SK-N-SH (cell line): Measurements from ENCODE around the gene GALNT14.

Experiments used
- EZH2phosphoT487 ChIP-seq: fragments of 200-600 bp; sonication (generic); IDR thresholded peaks from 2 replicates; pipeline ENCODE4 v1.6.1; 2017; ENCODE audit warnings: low read depth, mixed run types, mild to moderate bottlenecking, antibody characterized with exemption, moderate library complexity, borderline replicate concordance
- FOSL2 ChIP-seq: IDR thresholded peaks from 2 replicates; pipeline ENCODE4 v1.4.0; 2012; ENCODE audit warnings: low read depth, mild to moderate bottlenecking, moderate library complexity, borderline replicate concordance
- GABPA ChIP-seq: IDR thresholded peaks from 2 replicates; pipeline ENCODE4 v1.4.0; 2012; ENCODE audit warnings: low read depth, mild to moderate bottlenecking
- GATA2 ChIP-seq: sonication (generic); formaldehyde crosslinking; IDR thresholded peaks from 2 replicates; pipeline ENCODE4 v1.5.0; 2020; ENCODE audit warnings: mild to moderate bottlenecking, missing genetic modification reagents
- POLR2AphosphoS5 ChIP-seq: IDR thresholded peaks from 2 replicates; pipeline ENCODE4 v1.6.1; 2012; ENCODE audit warnings: low read depth, low read length
- RCOR1 ChIP-seq: fragments of 150-350 bp; IDR thresholded peaks from 2 replicates; pipeline ENCODE4 v1.6.1; 2017; ENCODE audit warnings: antibody characterized with exemption, low read length
- TEAD4 ChIP-seq: IDR thresholded peaks from 2 replicates; pipeline ENCODE4 v1.4.0; 2012; ENCODE audit warnings: mild to moderate bottlenecking, borderline replicate concordance; ENCODE audit not compliant: insufficient read depth
- TF ChIP-seq, protein P1 (sequence below): IDR thresholded peaks from 2 replicates; pipeline ENCODE4 v1.6.1; 2012; ENCODE audit warnings: mild to moderate bottlenecking, low read depth, low read length, moderate library complexity
- TF ChIP-seq, protein P2 (sequence below): fragments of 200-600 bp; sonication (generic); IDR thresholded peaks from 2 replicates; pipeline ENCODE4 v1.6.1; 2017; ENCODE audit warnings: antibody characterized with exemption, mild to moderate bottlenecking, moderate library complexity
- TF ChIP-seq, protein P3 (sequence below): fragments of 150-350 bp; IDR thresholded peaks from 2 replicates; pipeline ENCODE4 v1.6.1; 2017; ENCODE audit warnings: antibody characterized with exemption, low read length, low read depth, borderline replicate concordance
- TF ChIP-seq, protein P4 (sequence below): IDR thresholded peaks from 2 replicates; pipeline ENCODE4; 2012

DNA sequence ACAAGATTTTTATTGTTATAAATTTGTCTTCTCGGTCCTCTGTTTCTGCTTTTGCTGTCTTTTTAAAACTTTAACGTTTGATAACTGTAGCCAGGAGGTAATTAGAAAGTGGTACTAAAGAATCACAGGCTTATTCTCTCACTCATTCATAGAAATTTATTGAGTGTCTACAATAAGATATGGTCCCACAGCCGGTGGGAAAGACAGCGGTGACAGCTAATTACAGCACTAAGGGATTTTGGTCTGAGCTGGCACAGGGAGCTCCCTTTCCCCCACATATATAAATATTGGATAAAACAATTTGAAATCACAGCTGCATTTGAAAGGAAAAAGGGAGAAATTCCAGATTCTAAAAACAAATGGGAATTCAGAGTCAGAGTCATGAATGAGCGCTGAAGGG lies 237.9 kb downstream of the GALNT14 start:
- TF ChIP-seq, protein P1, sequence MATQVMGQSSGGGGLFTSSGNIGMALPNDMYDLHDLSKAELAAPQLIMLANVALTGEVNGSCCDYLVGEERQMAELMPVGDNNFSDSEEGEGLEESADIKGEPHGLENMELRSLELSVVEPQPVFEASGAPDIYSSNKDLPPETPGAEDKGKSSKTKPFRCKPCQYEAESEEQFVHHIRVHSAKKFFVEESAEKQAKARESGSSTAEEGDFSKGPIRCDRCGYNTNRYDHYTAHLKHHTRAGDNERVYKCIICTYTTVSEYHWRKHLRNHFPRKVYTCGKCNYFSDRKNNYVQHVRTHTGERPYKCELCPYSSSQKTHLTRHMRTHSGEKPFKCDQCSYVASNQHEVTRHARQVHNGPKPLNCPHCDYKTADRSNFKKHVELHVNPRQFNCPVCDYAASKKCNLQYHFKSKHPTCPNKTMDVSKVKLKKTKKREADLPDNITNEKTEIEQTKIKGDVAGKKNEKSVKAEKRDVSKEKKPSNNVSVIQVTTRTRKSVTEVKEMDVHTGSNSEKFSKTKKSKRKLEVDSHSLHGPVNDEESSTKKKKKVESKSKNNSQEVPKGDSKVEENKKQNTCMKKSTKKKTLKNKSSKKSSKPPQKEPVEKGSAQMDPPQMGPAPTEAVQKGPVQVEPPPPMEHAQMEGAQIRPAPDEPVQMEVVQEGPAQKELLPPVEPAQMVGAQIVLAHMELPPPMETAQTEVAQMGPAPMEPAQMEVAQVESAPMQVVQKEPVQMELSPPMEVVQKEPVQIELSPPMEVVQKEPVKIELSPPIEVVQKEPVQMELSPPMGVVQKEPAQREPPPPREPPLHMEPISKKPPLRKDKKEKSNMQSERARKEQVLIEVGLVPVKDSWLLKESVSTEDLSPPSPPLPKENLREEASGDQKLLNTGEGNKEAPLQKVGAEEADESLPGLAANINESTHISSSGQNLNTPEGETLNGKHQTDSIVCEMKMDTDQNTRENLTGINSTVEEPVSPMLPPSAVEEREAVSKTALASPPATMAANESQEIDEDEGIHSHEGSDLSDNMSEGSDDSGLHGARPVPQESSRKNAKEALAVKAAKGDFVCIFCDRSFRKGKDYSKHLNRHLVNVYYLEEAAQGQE, result no peak
- TF ChIP-seq GABPA (no peak), FOSL2 (no peak), POLR2AphosphoS5 (no peak), GATA2 (CRISPR knock-in tag) (no peak), RCOR1 (no peak), EZH2phosphoT487 (no peak), TEAD4 (no peak)
- TF ChIP-seq, protein P2, sequence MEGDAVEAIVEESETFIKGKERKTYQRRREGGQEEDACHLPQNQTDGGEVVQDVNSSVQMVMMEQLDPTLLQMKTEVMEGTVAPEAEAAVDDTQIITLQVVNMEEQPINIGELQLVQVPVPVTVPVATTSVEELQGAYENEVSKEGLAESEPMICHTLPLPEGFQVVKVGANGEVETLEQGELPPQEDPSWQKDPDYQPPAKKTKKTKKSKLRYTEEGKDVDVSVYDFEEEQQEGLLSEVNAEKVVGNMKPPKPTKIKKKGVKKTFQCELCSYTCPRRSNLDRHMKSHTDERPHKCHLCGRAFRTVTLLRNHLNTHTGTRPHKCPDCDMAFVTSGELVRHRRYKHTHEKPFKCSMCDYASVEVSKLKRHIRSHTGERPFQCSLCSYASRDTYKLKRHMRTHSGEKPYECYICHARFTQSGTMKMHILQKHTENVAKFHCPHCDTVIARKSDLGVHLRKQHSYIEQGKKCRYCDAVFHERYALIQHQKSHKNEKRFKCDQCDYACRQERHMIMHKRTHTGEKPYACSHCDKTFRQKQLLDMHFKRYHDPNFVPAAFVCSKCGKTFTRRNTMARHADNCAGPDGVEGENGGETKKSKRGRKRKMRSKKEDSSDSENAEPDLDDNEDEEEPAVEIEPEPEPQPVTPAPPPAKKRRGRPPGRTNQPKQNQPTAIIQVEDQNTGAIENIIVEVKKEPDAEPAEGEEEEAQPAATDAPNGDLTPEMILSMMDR, result no peak
- TF ChIP-seq, protein P3, sequence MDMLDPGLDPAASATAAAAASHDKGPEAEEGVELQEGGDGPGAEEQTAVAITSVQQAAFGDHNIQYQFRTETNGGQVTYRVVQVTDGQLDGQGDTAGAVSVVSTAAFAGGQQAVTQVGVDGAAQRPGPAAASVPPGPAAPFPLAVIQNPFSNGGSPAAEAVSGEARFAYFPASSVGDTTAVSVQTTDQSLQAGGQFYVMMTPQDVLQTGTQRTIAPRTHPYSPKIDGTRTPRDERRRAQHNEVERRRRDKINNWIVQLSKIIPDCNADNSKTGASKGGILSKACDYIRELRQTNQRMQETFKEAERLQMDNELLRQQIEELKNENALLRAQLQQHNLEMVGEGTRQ, result no peak
- TF ChIP-seq, protein P4, sequence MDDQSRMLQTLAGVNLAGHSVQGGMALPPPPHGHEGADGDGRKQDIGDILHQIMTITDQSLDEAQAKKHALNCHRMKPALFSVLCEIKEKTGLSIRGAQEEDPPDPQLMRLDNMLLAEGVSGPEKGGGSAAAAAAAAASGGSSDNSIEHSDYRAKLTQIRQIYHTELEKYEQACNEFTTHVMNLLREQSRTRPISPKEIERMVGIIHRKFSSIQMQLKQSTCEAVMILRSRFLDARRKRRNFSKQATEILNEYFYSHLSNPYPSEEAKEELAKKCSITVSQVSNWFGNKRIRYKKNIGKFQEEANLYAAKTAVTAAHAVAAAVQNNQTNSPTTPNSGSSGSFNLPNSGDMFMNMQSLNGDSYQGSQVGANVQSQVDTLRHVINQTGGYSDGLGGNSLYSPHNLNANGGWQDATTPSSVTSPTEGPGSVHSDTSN, result no peak
